Gastroesophageal sphincter (tissue), 3 donors: ENCODE results near the gene R3HDM2.

ENCODE experiments used
- CTCF ChIP-seq, 4 experiments: fragments of 200-600 bp in 2 of 4; fragments of 450-650 bp in 2 of 4; sonication (generic) in 1 of 4; IDR thresholded peaks; one replicate each; pipeline ENCODE4 v1.5.1; 2017 to 2019; ENCODE audit warnings: antibody characterized with exemption in 4 of 4, mild to moderate bottlenecking in 2 of 4, moderate library complexity in 2 of 4
- EP300 ChIP-seq: sonication (generic); formaldehyde crosslinking; IDR thresholded peaks from one replicate; pipeline ENCODE4 v1.6.1; 2017; ENCODE audit warnings: antibody characterized with exemption, mild to moderate bottlenecking
- POLR2A ChIP-seq, 2 donors: fragments of 450-650 bp; IDR thresholded peaks; one replicate each; pipeline ENCODE4 v1.6.1; 2017; ENCODE audit warnings: antibody characterized with exemption in 2 of 2, mild to moderate bottlenecking in 2 of 2, moderate library complexity in 1 of 2
- POLR2AphosphoS5 ChIP-seq: sonication (generic); formaldehyde crosslinking; IDR thresholded peaks from one replicate; pipeline ENCODE4 v1.6.1; 2017; ENCODE audit warnings: antibody characterized with exemption

GRCh38 chr12:57477710-57478681 is 47.2 kb upstream of the R3HDM2 start:
- TF ChIP-seq CTCF (IDR thresholded peaks at IDR 0.05) (no peak), POLR2A (IDR thresholded peaks at IDR 0.05) (no peak), EP300 (no peak), POLR2AphosphoS5 (no peak)
